Suprapubic skin (tissue), 4 donors: ENCODE measurements around the gene NTSR1. TPM values are rescaled to one million over a fixed set of nuclear protein-coding genes. Genes with fewer than 3 reads are reported as not detected.

Source experiments
- DNase-seq, 2 donors: peaks; one replicate each; pipeline ENCODE4 v3.0.0-alpha.2; 2019; ENCODE audit warnings: low spot score in 2 of 2
- H3K27ac ChIP-seq: fragments of 200-600 bp; sonication (generic); one replicate; pipeline ENCODE4 v1.5.1; 2019
- H3K27me3 ChIP-seq: fragments of 200-600 bp; sonication (generic); one replicate; pipeline ENCODE4 v1.5.1; 2019
- H3K36me3 ChIP-seq: fragments of 200-600 bp; sonication (generic); one replicate; pipeline ENCODE4 v1.5.1; 2019
- H3K4me1 ChIP-seq: fragments of 200-600 bp; sonication (generic); one replicate; pipeline ENCODE4 v1.5.1; 2019
- H3K4me3 ChIP-seq: fragments of 200-600 bp; sonication (generic); one replicate; pipeline ENCODE4 v1.5.1; 2019; ENCODE audit warnings: mild to moderate bottlenecking
- H3K9me3 ChIP-seq: fragments of 200-600 bp; sonication (generic); one replicate; pipeline ENCODE4 v1.5.1; 2019
- CTCF ChIP-seq, 2 donors: fragments of 200-600 bp in 1 of 2; fragments of 450-650 bp in 1 of 2; sonication (generic) in 1 of 2; IDR thresholded peaks; one replicate each; pipeline ENCODE4 v1.5.1; 2016 to 2019; ENCODE audit warnings: antibody characterized with exemption in 2 of 2, mild to moderate bottlenecking in 1 of 2, moderate library complexity in 1 of 2
- EP300 ChIP-seq: sonication (generic); formaldehyde crosslinking; IDR thresholded peaks from one replicate; pipeline ENCODE4 v1.6.1; 2017; ENCODE audit warnings: antibody characterized with exemption
- POLR2A ChIP-seq, 2 donors: fragments of 450-650 bp; IDR thresholded peaks; one replicate each; pipeline ENCODE4 v1.6.1; 2017; ENCODE audit warnings: antibody characterized with exemption in 2 of 2, mild to moderate bottlenecking in 2 of 2, moderate library complexity in 2 of 2
- POLR2AphosphoS5 ChIP-seq, 3 donors: sonication (generic); formaldehyde crosslinking; IDR thresholded peaks; one replicate each; pipeline ENCODE4 v1.6.1; 2017; ENCODE audit warnings: antibody characterized with exemption in 3 of 3
- WGBS: methylation state at CpG from one replicate; pipeline ENCODE4 v1.1.5; 2018; 5-methylcytosine and 5-hydroxymethylcytosine counted together
- total RNA-seq, 4 donors: library from RNA; depleted of rRNA; stranded (reverse); fragments of >200 nt; gene quantifications; one replicate each; pipeline ENCODE4 v1.1.0, GENCODE V29; 2016

The NTSR1 gene
- total RNA-seq, 4 donors from 2014 or later: 0.16 to 0.55 TPM; not detected in 2

GRCh38 chr20:62764156-62764935, 55.7 kb downstream of the NTSR1 start:
- H3K27me3 ChIP-seq: peaks cover 64% of the 10 kb centered on the region
- no peak for DNase-seq
- H3K36me3 ChIP-seq: no peaks in the 10 kb centered on the region
- H3K27ac ChIP-seq: no peak overlapping the region
- H3K9me3 ChIP-seq: no peaks in the 10 kb centered on the region
- peaks cover 22% of the 10 kb centered on the region for H3K4me1 ChIP-seq
- TF ChIP-seq POLR2A (IDR thresholded peaks at IDR 0.05) (no peak), POLR2AphosphoS5 (IDR thresholded peaks at IDR 0.05) (no peak), CTCF (IDR thresholded peaks at IDR 0.05) (no peak), EP300 (no peak)
- no peak overlapping the region for H3K4me3 ChIP-seq
- 90% methylated on average over 15 of the region's 26 CpGs for WGBS

GRCh38 chr20:62765021-62765420, 56.4 kb downstream of the NTSR1 start:
- TF ChIP-seq POLR2AphosphoS5 (IDR thresholded peaks at IDR 0.05) (no peak), EP300 (no peak), POLR2A (IDR thresholded peaks at IDR 0.05) (no peak), CTCF (IDR thresholded peaks at IDR 0.05) (no peak)
- H3K27ac ChIP-seq: no peak overlapping the region
- no peaks in the 10 kb centered on the region for H3K9me3 ChIP-seq
- peaks cover 22% of the 10 kb centered on the region for H3K4me1 ChIP-seq
- WGBS: 71% methylated on average over 6 of the region's 6 CpGs
- H3K36me3 ChIP-seq: no peaks in the 10 kb centered on the region
- H3K4me3 ChIP-seq: no peak overlapping the region
- no peak for DNase-seq
- H3K27me3 ChIP-seq: peaks cover 63% of the 10 kb centered on the region

GRCh38 chr20:62765432-62766070, 56.9 kb downstream of the NTSR1 start:
- H3K27me3 ChIP-seq: peaks cover 58% of the 10 kb centered on the region
- TF ChIP-seq POLR2AphosphoS5 (IDR thresholded peaks at IDR 0.05) (no peak), EP300 (no peak), POLR2A (IDR thresholded peaks at IDR 0.05) (no peak), CTCF (IDR thresholded peaks at IDR 0.05) (no peak)

GRCh38 chr20:62766071-62766450, 57.4 kb downstream of the NTSR1 start:
- no peak for DNase-seq
- TF ChIP-seq POLR2AphosphoS5 (IDR thresholded peaks at IDR 0.05) (no peak), POLR2A (IDR thresholded peaks at IDR 0.05) (no peak), EP300 (no peak), CTCF (IDR thresholded peaks at IDR 0.05) (no peak)
- Histone ChIP-seq H3K36me3 (no peaks in the 10 kb centered on the region), H3K27me3 (peaks cover 53% of the 10 kb centered on the region), H3K4me3 (no peak overlapping the region), H3K27ac (no peak overlapping the region), H3K9me3 (no peaks in the 10 kb centered on the region), H3K4me1 (peaks cover 15% of the 10 kb centered on the region)
- WGBS: 39% methylated on average over 8 of the region's 10 CpGs

More at GRCh38 chr20:62765432-62766070, 56.9 kb downstream of the NTSR1 start:
- DNase-seq: no peak
- peaks cover 19% of the 10 kb centered on the region for H3K4me1 ChIP-seq
- H3K4me3 ChIP-seq: no peak overlapping the region
- no peak overlapping the region for H3K27ac ChIP-seq
- no peaks in the 10 kb centered on the region for H3K36me3 ChIP-seq
- no peaks in the 10 kb centered on the region for H3K9me3 ChIP-seq
- WGBS: 93% methylated on average over 5 of the region's 15 CpGs

GRCh38 chr20:62766716-62767115, 58.1 kb downstream of the NTSR1 start:
- H3K9me3 ChIP-seq: no peaks in the 10 kb centered on the region
- no peak overlapping the region for H3K27ac ChIP-seq
- peaks cover 11% of the 10 kb centered on the region for H3K4me1 ChIP-seq
- DNase-seq: no peak
- H3K4me3 ChIP-seq: no peak overlapping the region
- no peaks in the 10 kb centered on the region for H3K36me3 ChIP-seq
- TF ChIP-seq CTCF (IDR thresholded peaks at IDR 0.05) (no peak), POLR2AphosphoS5 (IDR thresholded peaks at IDR 0.05) (no peak), EP300 (no peak), POLR2A (IDR thresholded peaks at IDR 0.05) (no peak)
- peaks cover 51% of the 10 kb centered on the region for H3K27me3 ChIP-seq
- 64% methylated on average over 13 of the region's 16 CpGs for WGBS
